ENCODE data around the gene PURA.

PURA gene

DNA sequence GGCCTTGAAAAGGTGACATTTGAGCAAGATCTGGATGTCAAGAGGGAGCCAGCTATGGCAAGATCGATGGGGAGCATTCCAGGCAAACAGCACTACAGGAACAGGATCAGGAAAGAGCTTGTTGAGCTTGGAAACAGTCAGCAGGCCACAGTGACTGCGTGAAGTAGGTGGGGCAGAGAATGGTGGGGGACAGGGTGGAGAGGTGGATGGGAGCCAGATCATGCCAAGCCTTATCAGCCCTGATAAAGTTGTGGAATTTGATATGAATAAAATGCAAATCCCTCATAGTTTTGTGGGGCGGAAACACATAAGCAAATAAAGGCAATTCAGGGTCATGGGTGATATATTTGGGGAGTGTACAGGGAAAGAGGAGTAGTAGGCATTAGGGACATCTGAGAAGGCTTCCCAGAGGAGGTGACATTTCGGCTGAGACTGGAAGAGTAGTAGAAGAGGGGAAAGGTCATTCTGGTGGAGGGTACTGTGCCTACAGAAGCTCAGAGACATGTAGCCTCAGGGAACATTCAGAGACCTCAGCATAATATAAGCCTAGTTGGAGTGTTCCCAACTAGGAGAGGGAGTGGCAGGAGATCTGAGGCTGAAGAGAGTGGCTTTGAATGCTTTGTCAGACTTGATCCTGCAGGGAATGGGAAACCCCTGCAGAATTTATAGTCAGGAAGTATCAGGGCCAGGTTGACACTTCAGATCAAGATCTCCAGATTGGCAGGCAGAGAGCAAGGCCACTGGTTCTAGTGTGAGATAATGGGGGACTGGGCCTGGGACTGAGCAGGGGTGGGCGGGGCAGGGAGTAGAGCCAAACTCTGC is 51.4 kb downstream of the PURA start:
- DNase-seq, result no peak

- no peak for DNase-seq
Observed at GRCh38 chr5:140165923-140166270, 52.0 kb downstream of the PURA start.

GRCh38 chr5:140166911-140167310 is 53.0 kb downstream of the PURA start:
- DNase-seq, result no peak

- DNase-seq, result no peak
Observed at GRCh38 chr5:140168371-140168770, 54.5 kb downstream of the PURA start.

DNA sequence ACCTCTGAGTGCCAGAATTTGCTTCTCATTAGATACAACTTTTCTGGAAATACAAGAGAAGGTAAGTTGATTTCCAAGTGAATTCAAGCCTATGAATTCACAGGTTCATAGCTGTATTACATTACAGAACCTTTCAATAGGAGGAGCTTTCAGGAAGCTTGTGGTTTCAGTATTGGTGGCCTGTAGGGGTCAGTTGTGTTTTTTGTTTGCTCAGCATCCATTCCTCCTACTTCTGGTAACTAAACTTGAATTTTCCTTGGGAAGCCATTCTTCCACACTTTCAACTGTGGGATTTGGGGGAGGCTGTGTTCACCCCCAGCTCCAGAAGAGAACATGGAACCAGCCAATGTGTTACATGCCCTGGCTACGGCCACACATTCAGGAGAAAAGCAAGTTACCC is 55.5 kb downstream of the PURA start:
- DNase-seq, result no peak

GRCh38 chr5:140172483-140172882 is 58.6 kb downstream of the PURA start:
- no peak for DNase-seq

DNA sequence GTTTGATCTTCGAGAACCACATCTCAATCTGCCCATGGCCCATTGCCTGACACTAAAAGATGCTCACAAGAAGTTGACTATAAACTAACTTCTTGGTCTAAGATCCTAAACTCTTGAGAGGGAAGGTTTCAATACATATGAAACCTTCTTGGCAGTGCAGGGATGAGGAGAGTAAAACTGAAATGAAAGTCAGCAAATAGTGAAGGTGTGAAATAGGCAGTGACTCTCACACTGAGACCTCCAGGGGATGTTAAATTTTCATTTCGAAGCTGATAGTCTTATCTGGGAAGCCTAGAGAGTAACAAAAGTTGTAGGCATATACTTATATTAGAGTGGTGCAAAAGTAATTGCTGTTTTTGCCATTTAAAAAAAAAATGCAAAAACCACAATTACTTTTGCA is 60.1 kb downstream of the PURA start:
- no peak for DNase-seq

DNA sequence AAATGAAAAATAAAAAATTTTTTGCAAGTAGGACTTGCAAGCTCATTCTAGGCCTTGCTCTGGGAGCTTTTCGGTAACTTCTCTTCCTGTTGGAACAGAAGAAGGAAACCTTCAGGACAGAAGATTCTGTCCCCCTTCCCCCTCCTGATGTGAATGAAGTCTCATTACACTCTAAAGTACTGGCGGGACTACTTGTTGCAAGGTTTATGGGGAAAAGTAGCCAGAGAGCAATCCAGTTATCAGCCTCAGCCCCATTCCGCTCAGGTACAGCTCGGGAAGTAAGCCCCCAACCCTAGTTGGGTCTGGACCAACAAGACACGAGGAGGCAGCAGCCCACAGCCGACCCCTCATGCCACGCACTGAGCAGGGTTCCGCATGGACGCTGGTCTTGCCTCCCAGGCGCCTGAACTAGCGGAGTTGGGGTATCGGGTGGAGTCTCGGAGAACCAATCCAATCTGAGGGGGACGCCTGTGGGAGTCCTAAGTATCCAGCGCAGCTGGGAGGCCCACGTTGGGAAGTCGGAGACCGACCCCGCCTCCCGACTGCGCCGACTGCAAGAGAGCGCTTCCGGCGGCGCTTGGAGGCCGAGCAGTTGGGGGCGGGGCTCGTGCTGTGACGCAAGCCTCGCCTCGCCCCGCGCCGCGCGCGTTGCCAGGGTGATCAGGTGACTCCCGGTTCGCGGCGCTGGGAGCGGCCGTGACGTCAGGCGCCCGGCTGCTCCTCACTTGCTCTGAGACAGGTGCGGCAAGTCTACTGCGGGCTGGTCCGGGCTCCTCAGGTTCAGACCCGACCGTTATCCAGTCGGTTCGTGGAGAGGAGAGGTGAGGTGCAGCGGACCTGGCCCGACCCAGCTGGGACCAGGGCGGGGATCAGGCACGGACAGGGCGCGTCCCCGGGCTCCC is 60.8 kb downstream of the PURA start, which contains the start of gene CYSTM1:
Gene CYSTM1, plus strand, starts transcription at position 724 of the 902 bp plus-strand sequence. CDS start 19,278 bp downstream, outside the sequence.
- peak; percentile 88 for DNase-seq

All from NCI-H510A (cell line).